H1 (cell line): ENCODE data around the gene CEP104.

ENCODE experiments used
- CBX5 ChIP-seq: fragments of 300-800, 300-1000 bp; sonication (generic); IDR thresholded peaks from 2 replicates; pipeline ENCODE4 v1.7.1; 2016; ENCODE audit warnings: antibody characterized with exemption, low read length, low read depth
- CBX8 ChIP-seq: fragments of 300-800, 300-1000 bp; sonication (generic); IDR thresholded peaks from 2 replicates; pipeline ENCODE4 v1.7.1; 2016; ENCODE audit warnings: low read depth, low read length, borderline replicate concordance
- CHD2 ChIP-seq: IDR thresholded peaks from 2 replicates; pipeline ENCODE4 v1.6.1; 2012; ENCODE audit warnings: low read length, improper control_type of control experiment
- EGR1 ChIP-seq: IDR thresholded peaks from 2 replicates; pipeline ENCODE4 v1.6.1; 2011; ENCODE audit warnings: low read depth, low read length, borderline replicate concordance
- EZH2 ChIP-seq: fragments of 200-600 bp; sonication (generic); IDR thresholded peaks from 2 replicates; pipeline ENCODE4 v1.7.1; 2012; ENCODE audit warnings: low read depth, mild to moderate bottlenecking, moderate library complexity, low read length, inconsistent platforms; ENCODE audit not compliant: severe bottlenecking
- POLR2A ChIP-seq, 2 experiments: IDR thresholded peaks; 1 replicate in 1 of 2; 2 replicates in 1 of 2; pipeline ENCODE4 v1.6.1; 2011; ENCODE audit warnings: low read depth in 2 of 2, low read length in 2 of 2, mild to moderate bottlenecking in 2 of 2; ENCODE audit errors: control extremely low read depth in 1 of 2
- POLR2AphosphoS5 ChIP-seq: IDR thresholded peaks from 2 replicates; pipeline ENCODE4 v1.6.1; 2011; ENCODE audit warnings: low read depth, low read length
- POU5F1 ChIP-seq: IDR thresholded peaks from 2 replicates; pipeline ENCODE4 v1.6.1; 2011; ENCODE audit warnings: low read depth, mild to moderate bottlenecking, low read length, moderate library complexity
- SRF ChIP-seq: IDR thresholded peaks from 2 replicates; pipeline ENCODE4 v1.6.1; 2011; ENCODE audit warnings: mild to moderate bottlenecking, low read depth, low read length, moderate library complexity
- ZNF274 ChIP-seq: IDR thresholded peaks from 2 replicates; pipeline ENCODE4 v1.7.0; 2012; ENCODE audit warnings: low read length, borderline replicate concordance; ENCODE audit errors: extremely low read depth
- TF ChIP-seq, protein P1 (sequence below), 3 experiments: IDR thresholded peaks; 1 replicate in 2 of 3; 2 replicates in 1 of 3; pipeline versions ENCODE4 v1.5.1 to v1.6.1; 2011; ENCODE audit warnings: low read length in 3 of 3, mild to moderate bottlenecking in 3 of 3, inconsistent platforms in 2 of 3, low read depth in 1 of 3, moderate library complexity in 1 of 3; ENCODE audit not compliant: insufficient read depth in 1 of 3; ENCODE audit errors: control extremely low read depth in 1 of 3
- TF ChIP-seq, protein P2 (sequence below): IDR thresholded peaks from 2 replicates; pipeline ENCODE4 v1.6.1; 2012; ENCODE audit warnings: inconsistent platforms

DNA sequence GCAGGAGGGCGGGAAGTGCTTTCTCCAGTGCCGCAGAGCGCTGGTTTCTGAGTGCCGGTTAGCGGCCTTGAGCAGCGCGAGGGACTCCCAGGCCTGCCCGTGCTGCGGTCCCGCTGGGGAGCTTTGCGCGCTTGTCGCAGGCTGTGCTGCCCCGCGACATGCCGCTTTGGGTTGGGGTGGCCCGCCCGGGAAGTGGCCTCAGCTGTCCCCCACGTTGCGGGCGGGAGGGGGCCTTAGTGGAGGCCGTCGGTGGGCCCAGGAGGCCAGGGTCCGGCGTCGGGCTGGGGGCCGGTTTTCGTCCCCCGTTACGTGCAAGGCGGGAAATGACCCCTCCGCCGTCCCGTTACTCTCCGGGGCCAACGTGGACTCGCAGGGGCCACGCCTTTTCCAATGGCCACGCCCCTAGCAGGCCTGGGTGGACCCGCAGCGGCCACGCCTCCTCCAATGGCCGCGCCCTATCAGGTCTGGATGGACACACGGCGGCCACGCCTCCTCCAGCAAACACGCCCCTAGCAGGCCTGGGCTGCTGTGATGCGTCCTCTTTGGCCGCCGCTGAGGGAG lies 44.0 kb upstream of the CEP104 start:
- TF ChIP-seq, protein P1, sequence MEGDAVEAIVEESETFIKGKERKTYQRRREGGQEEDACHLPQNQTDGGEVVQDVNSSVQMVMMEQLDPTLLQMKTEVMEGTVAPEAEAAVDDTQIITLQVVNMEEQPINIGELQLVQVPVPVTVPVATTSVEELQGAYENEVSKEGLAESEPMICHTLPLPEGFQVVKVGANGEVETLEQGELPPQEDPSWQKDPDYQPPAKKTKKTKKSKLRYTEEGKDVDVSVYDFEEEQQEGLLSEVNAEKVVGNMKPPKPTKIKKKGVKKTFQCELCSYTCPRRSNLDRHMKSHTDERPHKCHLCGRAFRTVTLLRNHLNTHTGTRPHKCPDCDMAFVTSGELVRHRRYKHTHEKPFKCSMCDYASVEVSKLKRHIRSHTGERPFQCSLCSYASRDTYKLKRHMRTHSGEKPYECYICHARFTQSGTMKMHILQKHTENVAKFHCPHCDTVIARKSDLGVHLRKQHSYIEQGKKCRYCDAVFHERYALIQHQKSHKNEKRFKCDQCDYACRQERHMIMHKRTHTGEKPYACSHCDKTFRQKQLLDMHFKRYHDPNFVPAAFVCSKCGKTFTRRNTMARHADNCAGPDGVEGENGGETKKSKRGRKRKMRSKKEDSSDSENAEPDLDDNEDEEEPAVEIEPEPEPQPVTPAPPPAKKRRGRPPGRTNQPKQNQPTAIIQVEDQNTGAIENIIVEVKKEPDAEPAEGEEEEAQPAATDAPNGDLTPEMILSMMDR (IDR thresholded peaks at IDR 0.05; ENCODE audit: control extremely low read depth in 1 of 3, insufficient read depth in 1 of 3, low read depth in 1 of 3, low read length in 3 of 3): no peak
- TF ChIP-seq SRF: no peak
- TF ChIP-seq CBX8: no peak
- no peak for TF ChIP-seq EZH2
- no peak for TF ChIP-seq CBX5
- no peak for TF ChIP-seq CHD2
- no peak for TF ChIP-seq ZNF274
- TF ChIP-seq POLR2A (IDR thresholded peaks at IDR 0.05; ENCODE audit: control extremely low read depth in 1 of 2, low read depth in 2 of 2, low read length in 2 of 2): no peak
- no peak for TF ChIP-seq EGR1
- TF ChIP-seq, protein P2, sequence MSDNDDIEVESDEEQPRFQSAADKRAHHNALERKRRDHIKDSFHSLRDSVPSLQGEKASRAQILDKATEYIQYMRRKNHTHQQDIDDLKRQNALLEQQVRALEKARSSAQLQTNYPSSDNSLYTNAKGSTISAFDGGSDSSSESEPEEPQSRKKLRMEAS: peak; percentile 66
- peak; percentile 5; the same call in 1 of the 2 replicates for TF ChIP-seq POLR2AphosphoS5
- no peak for TF ChIP-seq POU5F1
